ENCODE data around the gene SLC1A2. TPM values are rescaled to one million over a fixed set of nuclear protein-coding genes. Genes with fewer than 3 reads are reported as not detected.
"Not testable (repeated sequence)": the region's sequence is repeated elsewhere in the genome, so short reads cannot be mapped to it uniquely, and the experiment has no call there.

SLC1A2 gene
- total RNA-seq, 1 donor from 2014 or later = 4.9 TPM

GRCh38 chr11:35227576-35228327 lies 191.6 kb downstream of the SLC1A2 start:
- no peak overlapping the region for H2AFZ ChIP-seq (replicated peaks)
- no peaks in the 10 kb centered on the region for H3K27me3 ChIP-seq
- no peaks in the 10 kb centered on the region for H4K20me1 ChIP-seq (ENCODE audit: low read depth)
- no peaks in the 10 kb centered on the region for H3K36me3 Mint-ChIP-seq
- peaks cover 6% of the 10 kb centered on the region for H3K27me3 Mint-ChIP-seq (ENCODE audit: insufficient read depth, low read depth)
- H3K4me2 ChIP-seq = no peak overlapping the region
- no peak overlapping the region for H3K27ac Mint-ChIP-seq
- H3K79me2 ChIP-seq (ENCODE audit: low read depth) = no peaks in the 10 kb centered on the region
- H3K4me3 ChIP-seq = no peak overlapping the region
- H3K4me1 Mint-ChIP-seq = peaks cover 26% of the 10 kb centered on the region
- no peak overlapping the region for H3K4me3 Mint-ChIP-seq
- no peaks in the 10 kb centered on the region for H3K9me3 Mint-ChIP-seq
- no peak for DNase-seq (ENCODE audit: low spot score)
- peaks cover 18% of the 10 kb centered on the region for H3K4me1 ChIP-seq
- H3K9ac ChIP-seq = no peak overlapping the region
- no peak for TF ChIP-seq EZH2 (IDR thresholded peaks at IDR 0.05)
- TF ChIP-seq EZH2phosphoT487 (IDR thresholded peaks at IDR 0.05) = no peak
- TF ChIP-seq CTCF (IDR thresholded peaks at IDR 0.05) = no peak
- no peak overlapping the region for H3K27ac ChIP-seq
- no peaks in the 10 kb centered on the region for H3K9me3 ChIP-seq (ENCODE audit: low read depth)
- no peaks in the 10 kb centered on the region for H3K36me3 ChIP-seq
- no peaks in the 10 kb centered on the region for H3F3A ChIP-seq (ENCODE audit: low read depth)

- H3K27ac Mint-ChIP-seq; H3K4me3 Mint-ChIP-seq; H3K9me3 ChIP-seq (ENCODE audit: low read depth); H3K9me3 Mint-ChIP-seq; H3K4me2 ChIP-seq; H3K36me3 ChIP-seq; H3K79me2 ChIP-seq (ENCODE audit: low read depth); H2AFZ ChIP-seq (replicated peaks); H4K20me1 ChIP-seq (ENCODE audit: low read depth); H3K4me3 ChIP-seq; H3K36me3 Mint-ChIP-seq; H3F3A ChIP-seq (ENCODE audit: low read depth); H3K9ac ChIP-seq; DNase-seq (ENCODE audit: low spot score); H3K27ac ChIP-seq; H3K27me3 ChIP-seq; H3K27me3 Mint-ChIP-seq (ENCODE audit: insufficient read depth, low read depth): not testable (repeated sequence)
- H3K4me1 ChIP-seq = peaks cover 18% of the 10 kb centered on the region
- peaks cover 31% of the 10 kb centered on the region for H3K4me1 Mint-ChIP-seq
These were observed 192.6 kb downstream of the SLC1A2 start for GRCh38 chr11:35226756-35227155.

DNA sequence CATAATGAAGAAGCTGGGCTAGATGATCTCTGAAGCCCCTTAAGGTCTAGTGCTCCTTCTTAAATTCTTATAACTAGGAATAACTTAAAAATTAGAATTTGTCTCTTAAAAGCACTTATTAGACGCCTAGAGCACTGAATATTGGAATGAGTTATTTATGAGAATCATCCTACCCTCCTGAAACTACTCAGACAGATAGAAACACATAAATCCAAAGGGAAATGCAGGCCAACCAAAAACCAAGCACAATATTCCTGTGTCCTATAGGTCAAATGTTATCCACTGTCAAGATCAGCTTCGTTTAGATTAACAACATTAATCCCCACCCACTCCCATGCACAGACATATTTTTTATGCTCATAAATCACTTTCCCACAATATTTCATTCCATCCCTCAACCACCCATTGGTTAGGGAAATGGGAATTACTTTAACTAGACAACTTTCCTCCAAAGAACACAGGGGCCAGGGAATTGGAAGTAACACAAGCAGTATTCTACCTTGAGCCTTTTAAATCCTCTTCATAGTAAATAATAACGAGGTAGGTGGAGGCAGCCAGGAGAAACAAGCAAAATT lies 193.3 kb downstream of the SLC1A2 start:
- H2AFZ ChIP-seq (replicated peaks) = no peak overlapping the region
- H3K36me3 ChIP-seq = no peaks in the 10 kb centered on the region
- Mint-ChIP-seq H3K9me3 (no peaks in the 10 kb centered on the region), H3K27ac (no peak overlapping the region), H3K4me3 (no peak overlapping the region), H3K4me1 (peaks cover 31% of the 10 kb centered on the region), H3K36me3 (no peaks in the 10 kb centered on the region), H3K27me3 (ENCODE audit: insufficient read depth, low read depth) (peaks cover 6% of the 10 kb centered on the region)
- no peaks in the 10 kb centered on the region for H3K9me3 ChIP-seq (ENCODE audit: low read depth)
- H3K27ac ChIP-seq = no peak overlapping the region
- TF ChIP-seq EZH2phosphoT487 (IDR thresholded peaks at IDR 0.05) (no peak), CTCF (IDR thresholded peaks at IDR 0.05) (no peak), EZH2 (IDR thresholded peaks at IDR 0.05) (no peak)
- no peaks in the 10 kb centered on the region for H4K20me1 ChIP-seq (ENCODE audit: low read depth)
- DNase-seq (ENCODE audit: low spot score) = no peak
- no peaks in the 10 kb centered on the region for H3K79me2 ChIP-seq (ENCODE audit: low read depth)
- no peak overlapping the region for H3K9ac ChIP-seq
- no peaks in the 10 kb centered on the region for H3K27me3 ChIP-seq
- no peak overlapping the region for H3K4me3 ChIP-seq
- no peak overlapping the region for H3K4me2 ChIP-seq
- H3K4me1 ChIP-seq = peaks cover 18% of the 10 kb centered on the region
- no peaks in the 10 kb centered on the region for H3F3A ChIP-seq (ENCODE audit: low read depth)

DNA sequence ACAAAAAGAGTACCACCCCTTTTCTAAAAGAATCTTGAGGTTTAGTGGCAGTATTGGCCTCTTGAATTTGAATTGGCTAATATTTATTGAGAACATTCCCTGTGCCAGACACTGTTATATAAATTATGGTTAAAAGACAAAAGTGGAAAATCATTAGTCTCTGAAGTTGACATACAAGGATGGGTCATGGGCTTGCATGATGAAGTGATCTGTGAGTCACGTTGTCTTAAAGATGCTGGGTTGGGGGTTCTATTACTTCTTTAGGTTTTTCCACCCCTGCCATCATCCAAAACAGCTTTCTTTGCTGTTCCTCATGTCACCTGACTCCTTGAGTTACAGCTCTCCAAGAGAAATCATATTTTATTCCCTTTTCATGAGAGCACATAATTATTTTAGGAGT lies 195.4 kb downstream of the SLC1A2 start:
- H3K27ac ChIP-seq = no peak overlapping the region
- no peak overlapping the region for H3K4me2 ChIP-seq
- no peaks in the 10 kb centered on the region for H3K79me2 ChIP-seq (ENCODE audit: low read depth)
- Mint-ChIP-seq H3K27ac (peak overlapping the region; percentile 42), H3K36me3 (no peaks in the 10 kb centered on the region), H3K9me3 (no peaks in the 10 kb centered on the region), H3K27me3 (ENCODE audit: insufficient read depth, low read depth) (peaks cover 6% of the 10 kb centered on the region), H3K4me3 (no peak overlapping the region), H3K4me1 (peaks cover 21% of the 10 kb centered on the region)
- DNase-seq (ENCODE audit: low spot score) = no peak
- no peaks in the 10 kb centered on the region for H4K20me1 ChIP-seq (ENCODE audit: low read depth)
- H3K36me3 ChIP-seq = no peaks in the 10 kb centered on the region
- no peaks in the 10 kb centered on the region for H3K9me3 ChIP-seq (ENCODE audit: low read depth)
- H2AFZ ChIP-seq (replicated peaks) = no peak overlapping the region
- no peaks in the 10 kb centered on the region for H3F3A ChIP-seq (ENCODE audit: low read depth)
- TF ChIP-seq EZH2 (IDR thresholded peaks at IDR 0.05) (no peak), EZH2phosphoT487 (IDR thresholded peaks at IDR 0.05) (no peak), CTCF (IDR thresholded peaks at IDR 0.05) (no peak)
- H3K4me1 ChIP-seq = no peaks in the 10 kb centered on the region
- H3K4me3 ChIP-seq = no peak overlapping the region
- no peak overlapping the region for H3K9ac ChIP-seq
- no peaks in the 10 kb centered on the region for H3K27me3 ChIP-seq

Measured in neural progenitor cell (in vitro differentiated cells).